Osteocyte (in vitro differentiated cells): ENCODE results near the gene GGPS1. TPM values are rescaled to one million over a fixed set of nuclear protein-coding genes. Genes with fewer than 3 reads are reported as not detected.

Source experiments
- DNase-seq: peaks from one replicate; pipeline ENCODE4 v3.0.0; 2021; ENCODE audit warnings: mixed read lengths; ENCODE audit not compliant: unreplicated experiment; ENCODE audit errors: extremely low spot score
- H3K27ac Mint-ChIP-seq: one replicate; pipeline ENCODE4 v1.8.0; 2021; ENCODE audit warnings: mild to moderate bottlenecking, mixed read lengths; ENCODE audit not compliant: unreplicated experiment
- H3K27me3 Mint-ChIP-seq: one replicate; pipeline ENCODE4 v1.8.0; 2021; ENCODE audit warnings: mixed read lengths; ENCODE audit not compliant: unreplicated experiment
- H3K36me3 Mint-ChIP-seq: one replicate; pipeline ENCODE4 v1.8.0; 2021; ENCODE audit warnings: mixed read lengths; ENCODE audit not compliant: unreplicated experiment
- H3K4me1 Mint-ChIP-seq: one replicate; pipeline ENCODE4 v1.8.0; 2021; ENCODE audit warnings: mixed read lengths; ENCODE audit not compliant: unreplicated experiment
- H3K4me3 Mint-ChIP-seq: one replicate; pipeline ENCODE4 v1.8.0; 2021; ENCODE audit warnings: mild to moderate bottlenecking, moderate library complexity, mixed read lengths; ENCODE audit not compliant: unreplicated experiment
- H3K9me3 Mint-ChIP-seq: one replicate; pipeline ENCODE4 v1.8.0; 2021; ENCODE audit warnings: mixed read lengths; ENCODE audit not compliant: unreplicated experiment
- CTCF ChIP-seq: fragments of 200-600 bp; sonication (generic); IDR thresholded peaks from 2 replicates; pipeline ENCODE4 v1.5.0; 2021; ENCODE audit warnings: antibody characterized with exemption, mild to moderate bottlenecking, moderate library complexity
- total RNA-seq: library from RNA; stranded (reverse); gene quantifications from 2 replicates; pipeline ENCODE4 v1.2.1, GENCODE V29; 2021

GGPS1 gene
- total RNA-seq, 1 donor from 2014 or later, result 37.1 TPM

- H3K27me3 Mint-ChIP-seq, result no peaks in the 10 kb centered on the region
Observed at GRCh38 chr1:235329139-235329902, 951 bp downstream of the GGPS1 start.

GRCh38 chr1:235330918-235331285 lies 2.5 kb downstream of the GGPS1 start:
- TF ChIP-seq CTCF, result no peak
- peak overlapping the region; percentile 62 for H3K27ac Mint-ChIP-seq
- H3K9me3 Mint-ChIP-seq, result no peaks in the 10 kb centered on the region
- no peak overlapping the region for H3K4me3 Mint-ChIP-seq
- H3K4me1 Mint-ChIP-seq, result peaks cover 9% of the 10 kb centered on the region
- DNase-seq, result no peak
- H3K36me3 Mint-ChIP-seq, result peaks cover 2% of the 10 kb centered on the region
- no peaks in the 10 kb centered on the region for H3K27me3 Mint-ChIP-seq

More at GRCh38 chr1:235329139-235329902, 951 bp downstream of the GGPS1 start:
- no peak for TF ChIP-seq CTCF
- Mint-ChIP-seq H3K27ac (no peak overlapping the region), H3K9me3 (no peaks in the 10 kb centered on the region), H3K4me3 (no peak overlapping the region), H3K4me1 (peaks cover 25% of the 10 kb centered on the region), H3K36me3 (no peaks in the 10 kb centered on the region)
- DNase-seq, result no peak

- H3K27ac Mint-ChIP-seq, result peak overlapping the region; percentile 62
- H3K4me3 Mint-ChIP-seq, result no peak overlapping the region
- H3K9me3 Mint-ChIP-seq, result no peaks in the 10 kb centered on the region
- TF ChIP-seq CTCF, result no peak
- no peaks in the 10 kb centered on the region for H3K27me3 Mint-ChIP-seq
- peaks cover 2% of the 10 kb centered on the region for H3K36me3 Mint-ChIP-seq
- peaks cover 6% of the 10 kb centered on the region for H3K4me1 Mint-ChIP-seq
- no peak for DNase-seq
Observed at GRCh38 chr1:235331401-235331800, 3.0 kb downstream of the GGPS1 start.

GRCh38 chr1:235336903-235337302 lies 8.5 kb downstream of the GGPS1 start:
- no peaks in the 10 kb centered on the region for H3K9me3 Mint-ChIP-seq
- DNase-seq, result no peak
- H3K4me1 Mint-ChIP-seq, result peaks cover 7% of the 10 kb centered on the region
- H3K27me3 Mint-ChIP-seq, result no peaks in the 10 kb centered on the region
- no peak for TF ChIP-seq CTCF
- H3K4me3 Mint-ChIP-seq, result no peak overlapping the region
- peak overlapping the region; percentile 65 for H3K27ac Mint-ChIP-seq
- H3K36me3 Mint-ChIP-seq, result peaks cover 2% of the 10 kb centered on the region

GRCh38 chr1:235339746-235340145 lies 11.4 kb downstream of the GGPS1 start:
- Mint-ChIP-seq H3K36me3 (peaks cover 16% of the 10 kb centered on the region), H3K4me3 (no peak overlapping the region), H3K4me1 (peaks cover 7% of the 10 kb centered on the region), H3K27me3 (no peaks in the 10 kb centered on the region), H3K27ac (no peak overlapping the region), H3K9me3 (no peaks in the 10 kb centered on the region)
- no peak for DNase-seq
- TF ChIP-seq CTCF, result no peak
